Upper lobe of left lung (tissue), 4 donors: ENCODE measurements around the gene PLXNB3.

Source experiments
- EP300 ChIP-seq, 4 donors: sonication (generic); formaldehyde crosslinking; IDR thresholded peaks; one replicate each; pipeline ENCODE4 v1.5.1; 2017; ENCODE audit warnings: antibody characterized with exemption in 4 of 4, control low read depth in 2 of 4
- POLR2A ChIP-seq, 4 donors: fragments of 450-650 bp; IDR thresholded peaks; one replicate each; pipeline ENCODE4 v1.5.1; 2016 to 2017; ENCODE audit warnings: antibody characterized with exemption in 4 of 4, mild to moderate bottlenecking in 2 of 4
- POLR2AphosphoS5 ChIP-seq, 2 donors: sonication (generic); formaldehyde crosslinking; IDR thresholded peaks; one replicate each; pipeline ENCODE4 v1.5.1; 2017; ENCODE audit warnings: antibody characterized with exemption in 2 of 2
- TF ChIP-seq, protein P1 (sequence below), 6 experiments: fragments of 450-650 bp in 4 of 6; fragments of 200-600 bp in 2 of 6; sonication (generic) in 2 of 6; IDR thresholded peaks; one replicate each; pipeline ENCODE4 v1.5.1; 2016 to 2019; ENCODE audit warnings: antibody characterized with exemption in 6 of 6

DNA sequence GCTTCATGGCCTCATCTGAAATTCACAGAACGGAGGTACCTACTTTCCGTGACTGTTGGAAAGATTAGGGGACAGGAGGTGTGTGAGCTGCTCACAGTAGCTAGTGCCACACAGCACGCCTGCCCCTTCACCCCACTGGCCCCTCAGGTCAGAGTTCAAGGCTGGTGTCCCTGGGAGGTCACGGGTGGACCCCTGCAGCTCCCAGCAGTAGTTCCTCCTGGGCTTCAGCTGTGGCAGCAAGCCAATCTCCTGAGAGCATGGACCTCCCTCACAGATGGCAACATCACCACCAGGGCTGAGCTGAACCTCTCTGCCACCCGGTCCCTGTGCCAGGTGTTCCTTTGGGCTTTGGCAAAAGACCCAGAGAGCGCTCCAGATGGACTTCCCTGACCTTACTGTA lies 28.3 kb downstream of the PLXNB3 start:
- TF ChIP-seq POLR2AphosphoS5 (IDR thresholded peaks at IDR 0.05): no peak
- TF ChIP-seq, protein P1, sequence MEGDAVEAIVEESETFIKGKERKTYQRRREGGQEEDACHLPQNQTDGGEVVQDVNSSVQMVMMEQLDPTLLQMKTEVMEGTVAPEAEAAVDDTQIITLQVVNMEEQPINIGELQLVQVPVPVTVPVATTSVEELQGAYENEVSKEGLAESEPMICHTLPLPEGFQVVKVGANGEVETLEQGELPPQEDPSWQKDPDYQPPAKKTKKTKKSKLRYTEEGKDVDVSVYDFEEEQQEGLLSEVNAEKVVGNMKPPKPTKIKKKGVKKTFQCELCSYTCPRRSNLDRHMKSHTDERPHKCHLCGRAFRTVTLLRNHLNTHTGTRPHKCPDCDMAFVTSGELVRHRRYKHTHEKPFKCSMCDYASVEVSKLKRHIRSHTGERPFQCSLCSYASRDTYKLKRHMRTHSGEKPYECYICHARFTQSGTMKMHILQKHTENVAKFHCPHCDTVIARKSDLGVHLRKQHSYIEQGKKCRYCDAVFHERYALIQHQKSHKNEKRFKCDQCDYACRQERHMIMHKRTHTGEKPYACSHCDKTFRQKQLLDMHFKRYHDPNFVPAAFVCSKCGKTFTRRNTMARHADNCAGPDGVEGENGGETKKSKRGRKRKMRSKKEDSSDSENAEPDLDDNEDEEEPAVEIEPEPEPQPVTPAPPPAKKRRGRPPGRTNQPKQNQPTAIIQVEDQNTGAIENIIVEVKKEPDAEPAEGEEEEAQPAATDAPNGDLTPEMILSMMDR (IDR thresholded peaks at IDR 0.05): no peak
- TF ChIP-seq EP300 (IDR thresholded peaks at IDR 0.05): no peak
- TF ChIP-seq POLR2A (IDR thresholded peaks at IDR 0.05): no peak
